SJSA1 (cell line): ENCODE data around the gene SDE2. TPM values are rescaled to one million over a fixed set of nuclear protein-coding genes. Genes with fewer than 3 reads are reported as not detected.

Experiments used
- DNase-seq, 2 experiments: peaks; one replicate each; pipeline ENCODE4 v3.0.0-alpha.2; 2015 to 2020; ENCODE audit warnings: low spot score in 2 of 2, low read depth in 1 of 2
- H3K27ac ChIP-seq: fragments of 250-450 bp; sonication (Bioruptor Pico); 2 replicates; pipeline ENCODE4 v1.5.1; 2020; ENCODE audit warnings: mild to moderate bottlenecking, moderate library complexity
- H3K27me3 ChIP-seq: fragments of 250-450 bp; sonication (Bioruptor Pico); replicated peaks from 2 replicates; pipeline ENCODE4 v1.5.1; 2020; ENCODE audit warnings: mild to moderate bottlenecking, moderate library complexity
- H3K36me3 ChIP-seq: fragments of 250-450 bp; sonication (Bioruptor Pico); 2 replicates; pipeline ENCODE4 v1.5.1; 2020; ENCODE audit warnings: mild to moderate bottlenecking
- H3K4me1 ChIP-seq: fragments of 250-450 bp; sonication (Bioruptor Pico); replicated peaks from 2 replicates; pipeline ENCODE4 v1.6.1; 2021; ENCODE audit warnings: mild to moderate bottlenecking
- H3K4me3 ChIP-seq: fragments of 250-450 bp; sonication (Bioruptor Pico); 2 replicates; pipeline ENCODE4 v1.5.1; 2020; ENCODE audit warnings: mild to moderate bottlenecking
- H3K9me3 ChIP-seq: fragments of 250-450 bp; sonication (Bioruptor Pico); replicated peaks from 2 replicates; pipeline ENCODE4 v1.5.1; 2020; ENCODE audit warnings: mild to moderate bottlenecking
- total RNA-seq: library from RNA; depleted of rRNA; stranded (reverse); fragments of >200 nt; shearing (Covaris generic); gene quantifications from 2 replicates; pipeline ENCODE4 v1.2.3, GENCODE V29; 2014

Gene SDE2
- total RNA-seq, 1 experiment from 2014 or later, result 43.9 TPM

DNA sequence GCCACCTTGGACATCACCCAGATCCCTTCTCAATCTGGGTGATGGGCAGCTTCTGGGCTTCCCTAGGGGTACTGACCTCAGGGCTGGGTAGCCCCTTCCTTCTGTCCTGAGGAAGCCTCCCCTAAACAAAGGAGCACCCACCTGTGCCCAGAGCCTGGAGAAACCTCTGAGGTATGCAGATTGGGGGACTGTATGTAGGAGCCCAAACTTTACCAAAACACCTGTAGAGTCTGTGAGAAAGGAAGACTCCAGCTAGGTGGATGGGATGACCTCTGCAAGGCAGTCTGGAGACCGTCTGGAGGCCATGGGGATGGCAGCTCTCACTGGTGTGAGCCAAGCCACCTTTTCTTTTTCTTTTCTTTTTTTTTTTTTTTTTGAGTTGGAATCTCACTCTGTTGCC, 44.4 kb downstream of the SDE2 start:
- Histone ChIP-seq H3K9me3 (no peaks in the 10 kb centered on the region), H3K27ac (no peak overlapping the region), H3K27me3 (0 out of 2 replicates have a peak, but pooled peaks cover 4% of the 10 kb centered on the region), H3K36me3 (no peaks in the 10 kb centered on the region), H3K4me3 (no peak overlapping the region), H3K4me1 (no peaks in the 10 kb centered on the region)
- DNase-seq, result no peak

DNA sequence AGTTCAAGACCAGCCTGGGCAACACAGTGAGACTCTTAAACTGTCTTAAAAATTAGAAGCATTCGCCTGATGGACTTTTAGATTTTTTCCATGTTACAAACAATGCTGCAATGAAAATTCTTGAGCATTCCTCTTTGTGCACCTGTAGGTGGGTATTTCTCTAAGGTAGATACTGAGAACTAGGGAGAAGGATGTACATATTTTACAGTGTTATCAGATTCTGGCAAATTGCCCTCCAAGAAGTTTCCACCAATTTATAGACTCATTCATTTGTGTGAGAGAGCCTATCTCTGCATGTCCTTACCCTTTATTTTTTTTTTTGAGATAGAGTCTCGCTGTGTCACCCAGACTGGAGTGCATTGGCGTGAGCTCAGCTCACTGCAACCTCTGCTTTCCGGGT, 45.8 kb downstream of the SDE2 start:
- no peaks in the 10 kb centered on the region for H3K9me3 ChIP-seq

DNA sequence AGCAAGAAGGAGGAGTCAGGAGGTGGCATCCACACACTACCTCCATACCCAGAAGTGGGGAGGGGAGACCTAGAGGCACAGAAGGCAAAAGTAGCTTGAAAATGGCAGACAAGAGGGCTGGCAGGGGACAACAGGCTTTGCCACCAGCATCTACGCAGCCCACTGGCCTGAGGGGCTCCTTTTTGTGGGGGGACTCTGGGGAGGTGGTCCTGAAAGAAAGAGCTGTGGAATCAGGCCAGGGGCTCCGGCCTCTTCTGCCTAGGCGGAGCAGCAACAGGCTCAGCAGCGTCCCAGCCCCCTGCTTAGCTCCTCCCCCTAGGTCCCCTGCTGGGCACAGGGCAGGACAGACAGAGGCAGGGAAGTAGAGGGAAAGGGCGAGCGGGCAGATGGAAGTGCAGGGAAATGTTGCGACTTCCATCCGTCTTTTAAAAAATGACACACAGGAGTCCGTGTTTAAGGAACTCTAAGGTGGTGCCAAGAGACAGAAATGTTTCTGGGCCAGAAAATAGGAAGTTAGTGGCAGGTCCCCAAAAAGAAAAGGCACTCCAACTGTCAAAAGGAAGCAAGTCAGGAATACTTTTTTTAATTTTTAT, 48.1 kb downstream of the SDE2 start:
- H3K27me3 ChIP-seq, result 0 out of 2 replicates have a peak, but pooled peaks cover 4% of the 10 kb centered on the region
- H3K9me3 ChIP-seq, result no peaks in the 10 kb centered on the region
- DNase-seq, result no peak
- H3K4me1 ChIP-seq, result no peaks in the 10 kb centered on the region
- H3K36me3 ChIP-seq, result no peaks in the 10 kb centered on the region
- H3K27ac ChIP-seq, result no peak overlapping the region
- no peak overlapping the region for H3K4me3 ChIP-seq

More for the DNA sequence above, 45.8 kb downstream of the SDE2 start:
- H3K4me3 ChIP-seq, result no peak overlapping the region
- no peak for DNase-seq
- H3K27me3 ChIP-seq, result 0 out of 2 replicates have a peak, but pooled peaks cover 4% of the 10 kb centered on the region
- H3K4me1 ChIP-seq, result no peaks in the 10 kb centered on the region
- no peaks in the 10 kb centered on the region for H3K36me3 ChIP-seq
- H3K27ac ChIP-seq, result no peak overlapping the region

DNA sequence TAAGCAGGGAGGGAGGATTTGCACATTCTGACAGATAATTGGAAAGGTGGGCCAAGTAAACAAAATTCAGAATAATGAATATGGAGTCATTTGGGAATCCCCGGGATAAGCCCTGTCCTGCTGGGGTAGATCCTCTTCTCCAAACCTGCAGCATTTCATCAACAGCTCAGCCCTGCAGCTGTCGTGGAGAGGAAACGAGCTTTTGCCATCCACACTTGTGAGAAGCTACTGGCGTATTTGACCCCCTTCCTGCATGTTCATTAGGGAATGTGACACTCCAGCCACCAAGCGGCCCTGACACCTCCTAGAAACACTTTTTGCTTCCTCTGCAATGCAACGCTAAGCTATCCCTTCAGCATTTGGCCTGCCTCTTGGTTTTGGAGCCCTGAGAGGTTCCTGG, 50.1 kb downstream of the SDE2 start:
- 0 out of 2 replicates have a peak, but pooled peaks cover 4% of the 10 kb centered on the region for H3K27me3 ChIP-seq
- no peaks in the 10 kb centered on the region for H3K4me1 ChIP-seq
- no peaks in the 10 kb centered on the region for H3K9me3 ChIP-seq
- no peak overlapping the region for H3K4me3 ChIP-seq
- no peaks in the 10 kb centered on the region for H3K36me3 ChIP-seq
- DNase-seq, result no peak
- no peak overlapping the region for H3K27ac ChIP-seq

DNA sequence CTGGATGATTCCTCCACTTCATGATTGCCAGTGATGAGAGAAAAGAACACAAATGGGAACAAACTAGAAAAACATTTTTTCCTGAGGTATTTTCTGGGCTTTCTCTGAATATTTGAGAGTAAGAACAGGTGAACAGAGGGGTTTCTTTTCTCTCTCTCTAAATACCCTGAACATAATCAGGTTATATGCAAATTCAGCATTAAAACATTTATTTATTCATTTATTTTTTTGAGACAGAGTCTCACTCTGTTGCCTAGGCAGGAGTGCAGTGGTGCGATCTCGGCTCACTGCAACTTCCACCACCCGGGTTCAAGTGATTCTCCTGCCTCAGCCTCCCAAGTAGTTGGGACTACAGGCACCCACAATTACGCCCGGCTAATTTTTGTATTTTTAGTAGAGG, 52.3 kb downstream of the SDE2 start:
- H3K4me1 ChIP-seq, result no peaks in the 10 kb centered on the region
- no peak overlapping the region for H3K4me3 ChIP-seq
- no peaks in the 10 kb centered on the region for H3K36me3 ChIP-seq
- no peaks in the 10 kb centered on the region for H3K27me3 ChIP-seq
- H3K9me3 ChIP-seq, result no peaks in the 10 kb centered on the region
- no peak overlapping the region for H3K27ac ChIP-seq
- no peak for DNase-seq

DNA sequence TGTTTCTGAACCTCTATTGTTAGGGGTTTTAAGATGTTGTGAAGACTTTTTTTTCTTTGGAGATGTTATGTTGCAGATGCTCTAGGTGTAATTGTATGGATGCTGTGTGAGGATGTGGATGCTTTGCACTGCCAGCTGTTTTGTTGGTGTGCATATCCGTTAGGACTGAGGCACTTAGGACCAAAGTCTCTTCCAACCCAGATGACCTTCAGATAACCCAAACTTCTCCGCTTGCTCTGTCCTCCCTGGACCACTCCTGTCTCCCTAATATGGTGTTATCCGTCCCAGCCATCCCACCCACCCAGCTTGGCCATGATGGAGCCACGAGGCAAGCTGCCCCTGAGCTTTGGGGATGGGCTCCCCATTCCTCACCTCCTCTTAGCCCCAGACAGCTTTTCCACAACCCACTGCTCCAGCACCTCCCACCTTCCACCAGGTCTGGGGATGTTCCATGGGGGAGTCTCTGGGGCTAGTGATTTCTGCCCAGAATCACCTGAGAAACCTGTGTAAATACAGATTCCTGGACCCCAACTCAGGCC, 53.0 kb downstream of the SDE2 start:
- Histone ChIP-seq H3K27ac (no peak overlapping the region), H3K27me3 (no peaks in the 10 kb centered on the region), H3K36me3 (no peaks in the 10 kb centered on the region), H3K4me3 (no peak overlapping the region), H3K4me1 (no peaks in the 10 kb centered on the region), H3K9me3 (no peaks in the 10 kb centered on the region)
- DNase-seq, result no peak

DNA sequence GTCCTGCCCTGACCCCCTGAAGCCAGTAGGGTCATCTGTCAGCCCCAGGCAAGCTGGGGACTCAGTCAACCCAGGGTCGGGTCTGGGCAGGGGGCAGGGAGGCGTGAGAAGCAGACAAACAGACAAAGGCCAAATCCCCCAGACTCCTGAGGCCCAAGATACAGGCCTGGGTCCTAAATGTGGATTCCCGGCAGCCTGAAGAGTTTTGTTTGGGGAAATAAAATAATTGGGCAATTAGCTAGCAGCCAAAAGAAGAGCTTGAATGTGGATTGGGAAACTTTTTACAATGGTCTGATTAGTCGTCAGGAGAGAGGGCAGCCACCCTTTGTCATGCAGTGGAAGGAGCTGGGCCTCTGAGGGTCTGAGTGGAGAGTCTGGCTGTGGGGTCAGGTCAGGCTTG, 53.6 kb downstream of the SDE2 start:
- DNase-seq, result no peak
- Histone ChIP-seq H3K36me3 (no peaks in the 10 kb centered on the region), H3K27me3 (no peaks in the 10 kb centered on the region), H3K27ac (no peak overlapping the region), H3K4me1 (no peaks in the 10 kb centered on the region), H3K4me3 (no peak overlapping the region), H3K9me3 (no peaks in the 10 kb centered on the region)

DNA sequence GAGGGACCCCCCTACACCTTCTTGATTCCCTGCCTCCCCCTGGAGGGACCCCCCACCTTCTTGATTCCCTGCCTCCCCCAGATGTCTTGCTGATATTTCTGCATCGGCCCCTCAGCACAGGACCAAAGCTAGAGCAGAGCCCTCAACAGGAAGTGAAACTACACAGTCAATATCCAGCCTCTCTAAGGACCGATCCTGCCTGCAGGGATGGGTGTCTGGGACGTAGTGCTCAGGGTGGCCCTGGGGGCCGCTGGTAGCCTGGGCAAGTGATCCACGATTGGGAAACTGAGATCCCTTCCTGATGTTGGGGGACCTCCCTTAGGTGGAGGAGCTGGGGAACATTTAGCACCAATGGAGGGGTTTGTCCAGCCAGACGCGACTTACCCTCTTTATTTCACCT, 54.2 kb downstream of the SDE2 start:
- Histone ChIP-seq H3K4me3 (no peak overlapping the region), H3K9me3 (no peaks in the 10 kb centered on the region), H3K36me3 (no peaks in the 10 kb centered on the region), H3K27ac (no peak overlapping the region), H3K27me3 (no peaks in the 10 kb centered on the region), H3K4me1 (no peaks in the 10 kb centered on the region)
- no peak for DNase-seq

DNA sequence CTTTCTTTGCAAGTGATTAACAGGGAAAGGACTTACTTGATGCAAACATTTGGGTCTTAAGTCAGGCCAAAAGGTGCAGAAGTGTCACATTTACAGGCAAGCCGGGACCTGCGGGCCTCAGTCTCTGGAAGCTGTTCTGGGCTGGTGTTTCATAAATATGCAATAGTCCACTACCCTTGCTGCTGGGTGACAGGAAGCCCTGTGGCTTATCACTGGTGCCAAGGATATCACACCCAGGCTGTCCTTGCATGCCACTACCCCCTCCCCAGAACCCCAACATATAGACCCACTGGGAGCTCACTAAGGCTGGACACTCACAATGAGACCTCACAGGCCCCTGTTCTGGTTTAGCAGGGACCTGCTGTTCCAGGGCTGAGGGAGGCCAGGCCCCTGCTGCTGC, 54.8 kb downstream of the SDE2 start:
- Histone ChIP-seq H3K27me3 (no peaks in the 10 kb centered on the region), H3K9me3 (no peaks in the 10 kb centered on the region), H3K4me3 (no peak overlapping the region), H3K36me3 (no peaks in the 10 kb centered on the region), H3K4me1 (no peaks in the 10 kb centered on the region), H3K27ac (no peak overlapping the region)
- no peak for DNase-seq

DNA sequence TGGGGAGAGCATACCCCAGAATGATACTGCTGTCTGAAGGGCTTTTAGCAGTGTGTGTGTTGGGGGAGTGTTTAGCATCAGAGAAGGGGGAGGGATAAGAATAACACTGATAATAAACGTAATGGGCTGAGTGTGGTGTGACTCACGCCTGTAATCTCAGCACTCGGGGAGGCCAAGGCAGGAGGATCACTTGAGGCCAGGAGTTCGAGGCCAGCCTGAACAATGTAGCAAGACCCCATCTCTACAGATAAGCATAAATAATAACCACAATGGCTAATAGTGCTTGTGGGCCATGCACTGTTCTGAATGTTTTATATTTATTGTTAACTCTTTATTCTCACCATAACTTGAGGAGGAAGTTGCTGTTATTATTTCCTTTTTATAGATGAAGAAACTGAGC, 55.6 kb downstream of the SDE2 start:
- no peak overlapping the region for H3K4me3 ChIP-seq
- H3K27me3 ChIP-seq, result no peaks in the 10 kb centered on the region
- no peaks in the 10 kb centered on the region for H3K36me3 ChIP-seq
- H3K27ac ChIP-seq, result no peak overlapping the region
- no peaks in the 10 kb centered on the region for H3K9me3 ChIP-seq
- DNase-seq, result no peak
- no peaks in the 10 kb centered on the region for H3K4me1 ChIP-seq

DNA sequence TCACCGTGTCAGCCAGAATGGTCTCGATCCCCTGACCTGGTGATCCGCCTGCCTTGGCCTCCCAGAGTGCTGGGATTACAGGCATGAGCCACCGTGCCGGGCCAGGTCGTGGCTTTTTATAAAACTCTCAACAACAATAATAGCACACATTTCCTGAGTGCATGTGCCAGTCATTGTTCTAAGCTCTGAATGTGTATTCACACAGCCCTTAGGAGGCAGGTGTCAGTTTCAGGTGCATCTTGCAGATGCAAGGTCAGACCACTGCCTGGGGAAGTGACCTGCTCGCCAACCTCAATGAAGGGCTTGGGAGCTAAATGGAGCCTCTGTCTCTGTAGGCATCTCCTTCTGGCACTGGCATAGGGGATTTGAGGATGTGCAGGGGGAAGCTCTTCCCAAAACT, 56.6 kb downstream of the SDE2 start:
- Histone ChIP-seq H3K4me3 (no peak overlapping the region), H3K36me3 (no peaks in the 10 kb centered on the region), H3K27me3 (no peaks in the 10 kb centered on the region), H3K27ac (no peak overlapping the region), H3K9me3 (no peaks in the 10 kb centered on the region), H3K4me1 (no peaks in the 10 kb centered on the region)
- no peak for DNase-seq

DNA sequence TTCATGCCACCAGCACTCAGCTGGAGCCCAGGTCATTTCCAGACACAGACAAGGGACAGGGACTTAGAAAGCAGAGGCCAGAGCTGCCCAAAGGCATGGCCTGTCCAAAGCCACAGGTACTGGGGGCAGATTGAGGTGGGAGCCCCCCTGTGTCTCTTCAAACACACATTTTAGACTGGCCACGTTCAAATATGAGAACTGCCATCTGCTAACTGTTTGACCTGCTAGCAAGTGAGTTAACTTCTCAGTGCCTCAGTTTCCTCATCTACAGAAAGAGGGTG, 57.3 kb downstream of the SDE2 start:
- Histone ChIP-seq H3K27me3 (no peaks in the 10 kb centered on the region), H3K36me3 (no peaks in the 10 kb centered on the region), H3K9me3 (no peaks in the 10 kb centered on the region), H3K4me1 (no peaks in the 10 kb centered on the region), H3K27ac (no peak overlapping the region), H3K4me3 (no peak overlapping the region)
- no peak for DNase-seq

DNA sequence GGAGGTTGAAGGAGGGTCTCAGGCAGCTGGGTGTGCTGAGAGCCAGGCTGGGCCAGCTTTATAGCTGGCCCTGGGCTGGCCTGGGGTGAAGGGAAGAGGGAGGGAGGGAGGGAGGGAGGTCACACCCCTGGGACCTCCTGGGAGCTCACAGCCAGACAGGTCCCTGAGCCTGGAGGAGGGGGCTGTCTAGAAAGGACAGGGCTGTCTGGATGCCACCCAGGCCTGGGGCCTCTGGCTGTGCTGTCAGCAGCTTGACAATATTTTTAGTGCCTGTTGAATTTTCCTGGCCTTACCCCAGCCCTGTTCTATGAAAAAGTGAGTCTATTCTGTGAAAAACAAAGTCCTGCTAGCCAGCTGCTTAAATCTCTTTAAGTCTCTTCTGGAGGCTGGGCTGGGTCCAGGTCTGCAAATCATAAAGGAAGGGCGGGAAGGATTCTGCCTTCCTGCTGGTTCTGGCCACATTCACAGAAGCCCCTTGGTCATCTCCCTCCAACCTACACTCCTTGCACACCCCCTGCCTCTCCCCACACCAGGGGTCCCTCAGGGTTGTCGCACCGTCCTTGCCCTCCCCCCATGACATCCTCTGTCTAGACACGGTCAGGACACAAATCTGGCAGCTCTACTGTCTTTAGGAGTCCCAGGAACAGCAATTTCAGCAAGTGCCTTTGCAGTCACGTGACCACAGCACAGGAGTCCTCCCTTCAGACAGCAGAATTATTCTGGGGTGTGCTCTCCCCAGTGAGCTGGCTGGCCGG, 57.8 kb downstream of the SDE2 start, which contains the start of gene LEFTY2:
Gene LEFTY2, minus strand, starts transcription at position 34 of the 755 bp plus-strand sequence. CDS start 80 bp downstream, outside the sequence.
- no peak for DNase-seq
- Histone ChIP-seq H3K36me3 (no peaks in the 10 kb centered on the region), H3K9me3 (no peaks in the 10 kb centered on the region), H3K4me3 (no peak within 1 kb of the TSS), H3K27ac (no peak within 1 kb of the TSS), H3K27me3 (no peaks in the 10 kb centered on the region), H3K4me1 (no peaks in the 10 kb centered on the region)

DNA sequence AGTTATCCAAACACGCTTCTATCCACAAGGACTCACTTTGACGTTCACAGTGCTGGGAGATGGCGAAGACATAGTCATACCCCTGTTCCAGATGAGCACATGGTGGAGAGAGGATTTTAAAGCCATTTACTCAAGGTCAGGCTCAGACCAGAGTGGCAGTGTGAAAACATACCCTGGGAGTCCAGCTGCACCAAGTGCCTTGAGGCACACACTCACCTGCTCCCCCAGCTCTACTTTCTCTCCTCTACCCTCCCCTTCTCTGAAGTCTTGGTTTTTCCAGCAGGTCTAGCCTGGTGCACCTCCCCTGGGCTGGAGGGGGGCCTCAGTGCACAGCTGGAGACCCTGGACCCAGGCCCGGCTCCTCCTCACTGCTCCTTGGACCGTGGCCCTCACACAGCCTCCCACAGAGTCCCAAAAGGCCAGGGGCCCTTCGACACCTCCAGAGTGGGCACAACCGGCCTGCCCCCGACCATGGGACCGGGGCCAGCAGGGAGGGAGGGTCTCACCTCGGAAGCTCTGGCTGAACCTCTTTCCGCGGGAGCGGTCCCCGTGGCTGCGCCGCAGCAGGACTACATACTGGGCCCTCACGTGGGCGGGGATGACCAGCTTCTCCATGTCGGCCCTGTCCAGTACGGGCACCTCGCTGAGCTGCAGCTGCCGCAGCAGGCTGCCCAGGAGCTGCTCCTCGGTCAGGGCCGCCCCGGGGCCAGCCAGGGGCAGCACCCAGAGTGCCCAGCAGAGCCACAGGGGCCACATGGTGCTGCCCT, 58.6 kb downstream of the SDE2 start:
- H3K27me3 ChIP-seq, result no peaks in the 10 kb centered on the region
- H3K9me3 ChIP-seq, result no peaks in the 10 kb centered on the region
- H3K4me1 ChIP-seq, result no peaks in the 10 kb centered on the region
- no peak overlapping the region for H3K4me3 ChIP-seq
- no peak overlapping the region for H3K27ac ChIP-seq
- no peaks in the 10 kb centered on the region for H3K36me3 ChIP-seq
- no peak for DNase-seq
